HG03060 (cell line): ENCODE results near the gene MBL2.

Experiments used
- ATAC-seq: cut with Tn5 transposase; IDR thresholded peaks from one replicate; pipeline ENCODE4 v1.9.1; 2021; ENCODE audit warnings: low read depth, moderate number of reproducible peaks; ENCODE audit not compliant: unreplicated experiment

The MBL2 gene

GRCh38 chr10:52774600-52775106 lies 2.1 kb upstream of the MBL2 start:
- ATAC-seq: no peak

- ATAC-seq: no peak
These were observed 1.6 kb upstream of the MBL2 start for GRCh38 chr10:52774182-52774581.

- ATAC-seq: no peak
These were observed 794 bp downstream of the MBL2 start for GRCh38 chr10:52771534-52772445.

- no peak for ATAC-seq
These were observed 1.7 kb downstream of the MBL2 start for GRCh38 chr10:52770904-52771303.

- ATAC-seq: no peak
These were observed 2.6 kb downstream of the MBL2 start for GRCh38 chr10:52769966-52770365.

GRCh38 chr10:52768001-52768532 lies 4.5 kb downstream of the MBL2 start:
- ATAC-seq: no peak

- no peak for ATAC-seq
These were observed 10.5 kb downstream of the MBL2 start for GRCh38 chr10:52762088-52762487.

- no peak for ATAC-seq
These were observed 13.4 kb downstream of the MBL2 start for GRCh38 chr10:52759154-52759553.

- ATAC-seq: no peak
These were observed 14.2 kb downstream of the MBL2 start for GRCh38 chr10:52758406-52758805.

- ATAC-seq: no peak
These were observed 14.8 kb downstream of the MBL2 start for GRCh38 chr10:52757773-52758172.

- no peak for ATAC-seq
These were observed 15.6 kb downstream of the MBL2 start for GRCh38 chr10:52756966-52757365.

GRCh38 chr10:52756295-52756694 lies 16.3 kb downstream of the MBL2 start:
- no peak for ATAC-seq

GRCh38 chr10:52755297-52756062 lies 17.1 kb downstream of the MBL2 start:
- ATAC-seq: no peak

- ATAC-seq: no peak
These were observed 19.7 kb downstream of the MBL2 start for GRCh38 chr10:52752801-52753445.

- no peak for ATAC-seq
These were observed 20.3 kb downstream of the MBL2 start for GRCh38 chr10:52752261-52752660.

GRCh38 chr10:52751337-52751736 lies 21.2 kb downstream of the MBL2 start:
- no peak for ATAC-seq

GRCh38 chr10:52750629-52751028 lies 22.0 kb downstream of the MBL2 start:
- no peak for ATAC-seq

- ATAC-seq: no peak
These were observed 24.9 kb downstream of the MBL2 start for GRCh38 chr10:52747694-52748093.

- ATAC-seq: no peak
These were observed 26.4 kb downstream of the MBL2 start for GRCh38 chr10:52746169-52746568.

GRCh38 chr10:52744057-52744805 lies 28.4 kb downstream of the MBL2 start:
- no peak for ATAC-seq
